HUDEP-2 (cell line): ENCODE results near the gene SLC35G6.
"Not testable (repeated sequence)": the region's sequence is repeated elsewhere in the genome, so short reads cannot be mapped to it uniquely, and the experiment has no call there.

Source experiments
- DNase-seq, 76 experiments: peaks; one replicate each; lab custom pipeline; 2025; ENCODE audit not compliant: unreplicated experiment in 76 of 76; lab: John Stamatoyannopoulos, UW

Gene SLC35G6

GRCh38 chr17:7481275-7481674 is at the start of gene SLC35G6:
Gene SLC35G6, plus strand, starts transcription at chr17:7481446. Its CDS starts 71 bp downstream, at chr17:7481517.
- not testable (repeated sequence) for DNase-seq

- DNase-seq, result no peak
These were observed 49.0 kb upstream of the SLC35G6 start for GRCh38 chr17:7432296-7432695.

GRCh38 chr17:7435676-7436555 is 45.3 kb upstream of the SLC35G6 start:
- DNase-seq, result peak in 59 of 76 experiments; percentile 16 to 77 (median 56)

GRCh38 chr17:7436556-7437368 is 44.5 kb upstream of the SLC35G6 start:
- peak in 65 of 76 experiments; percentile 28 to 85 (median 70) for DNase-seq

GRCh38 chr17:7437369-7437863 is 43.8 kb upstream of the SLC35G6 start:
- DNase-seq, result no peak

GRCh38 chr17:7437950-7438614 is 43.2 kb upstream of the SLC35G6 start:
- no peak for DNase-seq

GRCh38 chr17:7438656-7439460 is 42.4 kb upstream of the SLC35G6 start:
- no peak for DNase-seq

GRCh38 chr17:7439462-7440112 is 41.7 kb upstream of the SLC35G6 start, which contains the start of gene FGF11:
Gene FGF11, plus strand, starts transcription at chr17:7439512. Its CDS starts 109 bp downstream, at chr17:7439621.
- no peak for DNase-seq

- DNase-seq, result peak in 26 of 76 experiments; percentile 5 to 46 (median 24)
These were observed 41.0 kb upstream of the SLC35G6 start for GRCh38 chr17:7440113-7440833.

- DNase-seq, result peak in 49 of 76 experiments; percentile 6 to 80 (median 41)
These were observed 40.4 kb upstream of the SLC35G6 start for GRCh38 chr17:7440834-7441195.

GRCh38 chr17:7441266-7441665 is 40.0 kb upstream of the SLC35G6 start:
- DNase-seq, result no peak

- DNase-seq, result no peak
These were observed 39.1 kb upstream of the SLC35G6 start for GRCh38 chr17:7442142-7442541.

GRCh38 chr17:7443499-7444485 is 37.5 kb upstream of the SLC35G6 start:
- no peak for DNase-seq

GRCh38 chr17:7444682-7445618 is 36.3 kb upstream of the SLC35G6 start, which contains the start of gene CHRNB1:
Gene CHRNB1, plus strand, starts transcription at chr17:7445061. Its CDS starts 67 bp downstream, at chr17:7445128.
- DNase-seq, result peak in 36 of 76 experiments; percentile 13 to 59 (median 33)

GRCh38 chr17:7445619-7445968 is 35.7 kb upstream of the SLC35G6 start:
- DNase-seq, result peak in 39 of 76 experiments; percentile 9 to 59 (median 32)

GRCh38 chr17:7448461-7448860 is 32.8 kb upstream of the SLC35G6 start:
- no peak for DNase-seq
